Small intestine (tissue), 4 donors: ENCODE results near the gene ANP32A. TPM values are rescaled to one million over a fixed set of nuclear protein-coding genes. Genes with fewer than 3 reads are reported as not detected.

Experiments
- polyA plus RNA-seq, 4 donors: library from polyadenylated mRNA; stranded (reverse) in 3 of 4; unstranded in 1 of 4; fragments of 200-250 nt in 3 of 4; fragments of 120-200 nt in 1 of 4; gene quantifications; one replicate each; pipeline versions ENCODE4 v1.2.1 to v1.2.3, GENCODE V29; 2013
- donor health status: healthy with polysubstance abuse.
- donor health status: Bipolar disorder and iron deficiency.
- donor health status: healthy.

The ANP32A gene
- polyA plus RNA-seq, 4 donors, result 56.2 to 227 (median 103) TPM

Other genes with a start within 250 kb of the ANP32A start
- gene CORO2B, start 241.9 kb downstream of the ANP32A start, polyA plus RNA-seq, result 1 to 10 TPM; 1.3 to 3.0 (median 1.7) TPM
- gene SPESP1, start 109.6 kb upstream of the ANP32A start, polyA plus RNA-seq, result 1 to 10 TPM in 3 of 4 donors, not detected in 1; 1.3 to 1.7 (median 1.6) TPM
- gene NOX5, start 193.8 kb upstream of the ANP32A start, polyA plus RNA-seq, result under 1 TPM in 2 of 4 donors, not detected in 2; 0.04 TPM